Panc1 (cell line): ENCODE data around the gene CDK5.

Experiments
- CTCF ChIP-seq: fragments of 450-650 bp; IDR thresholded peaks from 2 replicates; pipeline ENCODE4 v1.5.1; 2017; ENCODE audit warnings: mild to moderate bottlenecking
- POLR2AphosphoS5 ChIP-seq: IDR thresholded peaks from 2 replicates; pipeline ENCODE4 v1.6.1; 2012; ENCODE audit warnings: mild to moderate bottlenecking, low read depth, low read length, moderate library complexity
- SIN3A ChIP-seq: IDR thresholded peaks from 2 replicates; pipeline ENCODE4 v1.6.1; 2012; ENCODE audit warnings: low read depth, mild to moderate bottlenecking, low read length, moderate library complexity, borderline replicate concordance; ENCODE audit not compliant: insufficient read depth

- TF ChIP-seq CTCF (no peak), POLR2AphosphoS5 (no peak), SIN3A (no peak)
Measured at GRCh38 chr7:151088019-151088855, 30.5 kb upstream of the CDK5 start.
